ENCODE data around the gene PARD6B. TPM values are rescaled to one million over a fixed set of nuclear protein-coding genes. Genes with fewer than 3 reads are reported as not detected.
A peak's percentile ranks its signal among the peaks of the same experiment; 100 is the strongest.
"Not testable (repeated sequence)": the region's sequence is repeated elsewhere in the genome, so short reads cannot be mapped to it uniquely, and the experiment has no call there.

The PARD6B gene
- total RNA-seq, 1 donor, result 1.1 TPM

DNA sequence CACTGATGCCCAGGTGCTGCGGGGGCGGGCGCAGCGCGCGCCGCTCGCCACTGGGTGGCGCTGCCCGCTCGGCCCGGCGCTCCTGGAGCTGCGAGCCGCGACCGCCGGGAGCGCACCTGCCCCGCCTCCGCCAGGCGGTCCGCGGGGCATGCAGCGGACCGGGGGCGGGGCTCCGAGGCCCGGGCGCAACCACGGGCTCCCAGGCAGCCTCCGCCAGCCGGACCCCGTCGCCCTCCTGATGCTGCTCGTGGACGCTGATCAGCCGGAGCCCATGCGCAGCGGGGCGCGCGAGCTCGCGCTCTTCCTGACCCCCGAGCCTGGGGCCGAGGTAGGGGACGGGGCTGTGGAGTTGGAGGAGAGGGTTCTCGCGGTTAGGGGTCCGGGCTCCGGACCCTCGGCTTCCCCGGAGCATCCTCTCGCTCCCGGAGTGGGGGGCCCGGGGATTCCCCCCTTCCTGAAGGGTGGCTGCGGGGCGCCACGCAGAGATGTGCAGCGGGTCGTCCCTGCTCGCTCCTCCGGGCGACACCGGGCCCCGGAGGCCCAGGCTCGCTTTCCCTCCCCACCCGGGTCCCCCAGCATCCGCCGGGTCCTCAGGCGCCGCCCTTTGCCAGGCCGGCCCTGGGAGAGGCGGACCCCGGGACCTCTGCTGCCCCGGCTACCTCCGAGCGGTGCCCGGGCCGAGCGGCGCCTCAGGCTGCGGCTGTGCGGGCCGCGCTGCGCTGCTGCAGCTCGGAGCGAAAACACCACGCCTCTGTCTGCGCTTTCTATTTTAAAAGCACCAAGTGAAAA, 63.7 kb downstream of the PARD6B start, which contains the start of gene BCAS4:
BCAS4 (plus strand) TSS at position 216 of the 789 bp plus-strand sequence; CDS start at position 239, 23 bp downstream.
- DNase-seq (ENCODE audit: low read depth in 2 of 3, low spot score in 2 of 3), result peak; percentile 82 to 84 (median 84)

- DNase-seq (ENCODE audit: low read depth in 2 of 3, low spot score in 2 of 3), result no peak
These were observed 65.8 kb downstream of the PARD6B start for GRCh38 chr20:50797142-50797541.

DNA sequence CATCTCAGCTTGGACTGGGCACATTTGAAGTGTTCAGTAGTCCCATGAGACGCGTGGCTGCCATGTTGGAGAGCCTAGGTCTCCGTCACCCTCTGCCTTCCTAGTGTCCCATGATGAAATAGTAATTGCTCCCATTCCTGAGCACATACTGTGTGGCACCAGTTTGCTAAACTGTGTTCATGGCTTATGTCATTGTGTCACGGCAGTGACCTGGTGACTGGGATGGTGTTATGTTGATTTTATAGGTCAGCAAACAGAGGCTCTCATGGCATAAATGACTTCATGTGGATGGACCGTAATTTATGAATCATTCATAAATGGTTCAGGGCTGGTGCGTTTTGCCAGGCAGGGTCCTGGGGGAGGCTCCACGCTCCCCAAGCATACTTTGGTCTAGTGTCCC, 67.3 kb downstream of the PARD6B start:
- no peak for DNase-seq (ENCODE audit: low read depth in 2 of 3, low spot score in 2 of 3)

DNA sequence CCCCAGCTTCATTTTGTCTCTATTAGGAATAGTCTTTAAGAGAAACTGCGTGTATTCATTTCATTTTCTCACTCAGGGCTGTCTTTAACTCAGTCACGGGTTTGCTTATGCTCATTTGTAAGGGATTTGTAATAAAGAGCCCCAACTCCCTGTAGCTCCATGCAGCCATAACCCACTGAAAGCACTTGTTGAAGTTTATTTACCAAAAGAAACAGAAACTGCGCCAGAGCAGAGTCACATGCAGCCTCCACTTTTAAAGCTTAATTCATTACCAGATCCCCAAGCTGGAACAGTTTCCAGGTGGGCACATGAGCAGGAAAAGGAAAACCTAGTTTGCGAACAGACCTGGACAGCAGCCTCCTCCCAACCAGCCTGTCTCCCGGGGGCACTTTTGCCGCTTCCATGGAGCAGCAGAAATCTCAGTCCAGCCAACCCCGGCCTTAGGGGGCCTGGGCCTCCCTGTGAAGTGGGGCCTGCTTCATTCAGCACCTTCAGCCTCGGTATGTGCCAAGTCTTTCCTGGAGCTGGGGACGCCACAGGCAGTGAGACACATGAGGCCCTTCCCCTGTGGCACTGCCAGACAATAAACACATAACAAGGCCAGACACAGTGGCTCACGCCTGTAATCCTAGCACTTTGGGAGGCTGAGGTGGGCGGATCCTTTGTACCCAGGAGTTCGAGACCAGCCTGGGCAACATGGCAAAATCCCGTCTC, 68.0 kb downstream of the PARD6B start:
- DNase-seq (ENCODE audit: low read depth in 2 of 3, low spot score in 2 of 3), result no peak

DNA sequence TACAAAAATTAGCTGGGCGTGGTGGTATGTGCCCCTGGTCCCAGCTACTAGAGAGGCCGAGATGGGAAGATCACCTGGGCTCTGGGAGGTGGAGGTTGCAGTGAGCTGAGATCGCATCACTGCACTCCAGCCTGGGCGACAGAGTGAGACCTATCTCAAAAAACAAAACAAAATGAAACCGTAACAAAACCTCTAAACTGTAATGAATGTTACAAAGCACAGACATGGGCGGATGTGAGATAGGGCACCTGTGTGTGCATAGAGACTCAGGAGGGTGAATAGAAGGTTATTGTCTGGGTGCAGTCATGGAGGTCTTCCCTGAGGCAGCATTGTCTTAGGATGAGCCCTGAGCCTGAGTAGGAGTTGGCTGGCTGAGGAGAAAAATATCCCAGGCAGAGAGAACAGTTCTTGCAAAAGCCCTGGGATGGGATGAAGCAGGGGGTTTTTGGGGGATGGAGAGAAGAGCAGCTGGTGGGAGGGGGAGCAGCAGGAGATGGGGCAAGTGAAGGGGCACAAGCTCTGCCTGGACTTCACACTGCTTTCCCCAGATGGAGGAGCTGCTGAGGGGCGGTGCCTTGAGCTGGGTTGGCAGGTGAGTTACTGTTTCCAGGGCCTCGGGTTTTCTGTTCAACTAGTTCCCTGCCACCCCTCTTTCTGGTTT, 68.6 kb downstream of the PARD6B start:
- no peak for DNase-seq (ENCODE audit: low read depth in 2 of 3, low spot score in 2 of 3)

DNA sequence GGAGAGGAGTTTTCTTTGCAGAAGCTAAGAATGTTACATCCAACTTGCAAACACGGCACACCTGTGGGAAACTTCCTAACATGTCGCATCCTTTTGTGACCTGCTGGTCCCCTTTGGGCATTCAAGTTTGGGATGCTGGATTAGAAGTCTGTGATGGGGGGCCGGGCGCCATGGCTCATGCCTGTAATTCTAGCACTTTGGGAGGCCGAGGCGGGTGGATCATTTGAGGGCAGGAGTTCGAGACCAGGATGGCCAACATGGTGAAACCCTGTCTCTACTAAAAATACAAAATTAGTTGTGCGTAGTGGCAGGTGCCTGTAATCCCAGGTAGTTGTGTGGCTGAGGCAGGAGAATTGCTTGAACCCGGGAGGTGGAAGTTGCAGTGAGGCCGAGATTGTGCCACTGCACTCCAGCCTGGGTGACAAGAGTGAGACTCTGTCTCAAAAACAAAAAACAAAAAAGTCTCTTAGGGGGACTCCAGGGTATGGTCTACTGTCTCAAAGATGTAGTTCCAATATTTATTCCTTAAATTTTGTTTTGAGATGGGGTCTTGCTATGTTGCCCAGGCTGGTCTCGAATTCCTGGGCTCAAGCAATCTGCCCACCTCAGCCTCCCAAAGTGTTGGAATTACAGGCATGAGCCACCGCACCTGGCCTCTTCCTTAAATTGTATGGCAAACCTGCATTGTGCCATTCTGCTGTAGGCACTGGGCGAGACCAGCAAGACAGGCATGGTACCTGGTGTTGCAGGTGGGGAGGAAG, 69.8 kb downstream of the PARD6B start:
- not testable (repeated sequence) for DNase-seq (ENCODE audit: low read depth in 2 of 3, low spot score in 2 of 3)

- DNase-seq (ENCODE audit: low read depth in 2 of 3, low spot score in 2 of 3), result no peak
These were observed 70.4 kb downstream of the PARD6B start for GRCh38 chr20:50801747-50802125.

DNA sequence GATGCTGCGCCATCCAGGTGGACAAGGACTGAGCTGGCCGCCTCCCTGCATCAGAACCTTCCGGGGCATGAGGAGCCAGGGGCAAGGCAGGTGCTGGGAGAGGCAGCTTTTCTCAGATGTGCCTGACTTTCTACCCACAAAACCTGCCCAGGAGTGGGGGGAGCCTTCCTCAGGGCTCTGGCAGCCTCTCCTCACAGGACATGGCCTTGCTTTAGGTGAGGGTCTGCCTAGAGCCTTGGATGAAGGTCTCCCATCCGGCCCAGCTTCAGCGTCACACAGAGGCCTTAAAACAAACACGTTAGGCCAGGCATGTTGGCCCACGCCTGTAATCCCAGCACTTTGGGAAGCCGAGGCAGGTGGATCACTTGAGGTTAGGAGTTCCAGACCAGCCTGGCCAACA, 70.9 kb downstream of the PARD6B start:
- DNase-seq (ENCODE audit: low read depth in 2 of 3, low spot score in 2 of 3), result no peak

DNA sequence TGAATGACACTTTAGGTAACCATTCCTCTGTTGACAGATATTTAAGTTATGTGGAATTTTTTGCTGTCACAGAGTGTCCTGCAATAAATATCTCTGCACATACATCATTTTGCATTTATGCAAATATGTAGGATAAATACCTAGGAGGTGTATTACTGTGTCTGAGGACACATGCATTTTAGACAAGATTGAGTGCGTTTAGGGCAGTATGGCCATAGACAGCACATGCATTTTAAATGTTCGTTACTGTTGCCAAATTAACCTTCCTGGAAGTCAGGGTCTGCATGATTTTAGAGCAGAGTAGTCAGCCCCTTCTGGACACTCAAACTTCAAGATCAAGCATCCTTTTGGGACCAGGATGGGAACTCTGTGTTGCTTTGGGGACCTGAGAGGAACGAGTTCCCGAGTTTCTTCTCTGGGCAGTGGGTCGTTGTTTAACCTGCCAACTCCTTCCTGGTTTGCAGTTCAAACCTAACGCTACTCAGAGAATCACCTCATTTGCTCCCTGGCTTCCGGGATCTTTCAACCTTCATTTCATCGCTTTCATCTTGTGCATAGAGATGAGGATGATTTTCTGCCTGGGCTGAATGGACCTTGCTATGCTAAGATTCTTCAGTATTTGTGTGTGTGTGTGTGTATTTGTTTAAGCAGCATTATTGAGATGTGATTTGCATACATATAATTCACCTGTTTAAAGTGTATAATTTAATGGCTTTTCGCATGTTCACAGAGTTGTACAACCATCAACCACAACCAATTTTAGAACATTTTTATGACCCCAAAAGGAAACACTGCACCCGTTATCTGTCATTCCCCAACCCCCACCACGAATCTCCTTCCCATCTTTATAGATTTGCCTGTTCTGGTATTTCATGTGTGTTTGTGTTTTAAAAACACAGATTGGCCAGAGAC, 73.3 kb downstream of the PARD6B start:
- peak in 1 of 3 donors; percentile 53 for DNase-seq (ENCODE audit: low read depth in 2 of 3, low spot score in 2 of 3)

DNA sequence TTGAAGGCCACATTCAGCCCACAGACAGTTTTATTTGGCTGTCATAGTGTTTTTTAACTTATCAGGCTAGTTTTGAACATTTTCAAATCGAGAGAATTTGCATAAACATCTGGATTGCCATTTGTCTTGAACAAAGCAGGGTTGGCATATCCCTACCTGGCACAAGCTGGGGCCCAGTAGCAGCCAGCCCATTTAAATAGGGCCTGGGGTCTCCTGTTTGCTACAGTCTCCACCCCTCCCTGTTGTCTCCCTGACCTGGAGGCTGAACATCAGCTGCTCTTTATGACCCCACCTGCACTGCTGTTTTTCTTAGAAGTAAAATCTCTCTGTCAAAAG, 73.9 kb downstream of the PARD6B start:
- no peak for DNase-seq (ENCODE audit: low read depth in 2 of 3, low spot score in 2 of 3)

GRCh38 chr20:50806126-50806768, 74.9 kb downstream of the PARD6B start:
- DNase-seq (ENCODE audit: low read depth in 2 of 3, low spot score in 2 of 3), result no peak

Other genes with a start within 250 kb of the PARD6B start
- gene PTPN1, start 221.2 kb upstream of the PARD6B start, total RNA-seq, result 28.8 TPM
- gene RIPOR3, start 40.0 kb upstream of the PARD6B start, total RNA-seq, result 32.6 TPM
- 22.4 TPM for gene BCAS4, start 63.5 kb downstream of the PARD6B start, total RNA-seq
- 33.4 TPM for gene ADNP, start 199.9 kb downstream of the PARD6B start, total RNA-seq
- 13.7 TPM for gene DPM1, start 227.0 kb downstream of the PARD6B start, total RNA-seq
- gene MOCS3, start 227.2 kb downstream of the PARD6B start, total RNA-seq, result 11.0 TPM